Activated CD4-positive, alpha-beta T cell treated with anti-CD3 and anti-CD28 coated beads, Interleukin-2, amount 50 U/mL, for 1 hour (primary cell): ENCODE data around the gene CLTC.

ENCODE experiments used
- DNase-seq: peaks from one replicate; pipeline ENCODE4 v3.0.0-alpha.2; 2020

Gene CLTC

DNA sequence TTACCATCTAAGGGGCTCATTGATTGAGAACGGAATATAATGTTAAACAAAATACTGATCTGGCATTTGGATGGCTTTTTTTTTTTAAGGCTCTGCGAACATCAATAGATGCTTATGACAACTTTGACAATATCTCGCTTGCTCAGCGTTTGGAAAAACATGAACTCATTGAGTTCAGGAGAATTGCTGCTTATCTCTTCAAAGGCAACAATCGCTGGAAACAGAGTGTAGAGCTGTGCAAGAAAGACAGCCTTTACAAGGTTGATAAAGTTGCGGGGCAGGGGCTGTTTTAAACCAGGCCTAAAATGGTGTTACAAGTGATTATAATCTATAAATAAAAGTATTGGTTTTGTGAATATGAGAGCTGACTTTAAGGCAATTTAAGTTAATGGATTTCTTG, 65.3 kb downstream of the CLTC start:
- DNase-seq, result no peak

DNA sequence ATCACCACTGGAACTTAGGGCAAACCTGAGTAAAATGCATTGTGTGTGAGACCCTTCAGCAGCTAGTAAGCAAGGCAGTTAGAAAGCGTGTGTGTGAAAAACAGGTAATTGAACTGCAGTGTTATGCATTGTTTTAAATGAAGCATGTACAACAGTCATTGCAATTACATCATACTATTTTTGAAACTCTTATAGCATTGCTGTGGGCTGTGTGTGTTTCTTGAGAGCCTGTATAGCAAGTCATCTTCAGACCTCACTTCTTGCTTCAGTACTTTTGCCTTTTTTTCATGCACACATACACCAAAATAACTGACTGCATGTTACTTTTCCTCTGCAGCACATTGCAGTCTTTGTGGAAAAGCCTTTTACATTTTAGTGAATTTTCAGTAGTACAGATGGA, 68.3 kb downstream of the CLTC start:
- no peak for DNase-seq

DNA sequence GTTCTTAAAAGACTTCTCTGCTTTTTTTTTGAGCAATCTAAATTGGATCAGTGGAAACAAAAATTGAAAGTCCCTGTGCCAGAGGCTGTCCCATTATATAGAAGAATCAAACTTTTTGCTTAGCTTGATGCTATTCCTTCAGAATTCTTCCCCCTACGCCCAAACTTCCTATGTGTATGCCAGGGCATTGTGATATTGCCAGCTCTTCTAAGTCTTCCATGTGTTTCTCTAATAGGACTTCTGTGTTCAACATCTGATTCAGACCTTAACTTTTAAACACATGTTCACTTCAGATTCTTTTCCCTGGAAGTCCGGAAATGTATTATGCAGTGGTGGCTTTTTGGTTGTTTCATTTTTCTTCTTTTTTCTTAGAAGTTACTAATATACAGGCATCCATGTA, 68.8 kb downstream of the CLTC start:
- DNase-seq, result no peak

DNA sequence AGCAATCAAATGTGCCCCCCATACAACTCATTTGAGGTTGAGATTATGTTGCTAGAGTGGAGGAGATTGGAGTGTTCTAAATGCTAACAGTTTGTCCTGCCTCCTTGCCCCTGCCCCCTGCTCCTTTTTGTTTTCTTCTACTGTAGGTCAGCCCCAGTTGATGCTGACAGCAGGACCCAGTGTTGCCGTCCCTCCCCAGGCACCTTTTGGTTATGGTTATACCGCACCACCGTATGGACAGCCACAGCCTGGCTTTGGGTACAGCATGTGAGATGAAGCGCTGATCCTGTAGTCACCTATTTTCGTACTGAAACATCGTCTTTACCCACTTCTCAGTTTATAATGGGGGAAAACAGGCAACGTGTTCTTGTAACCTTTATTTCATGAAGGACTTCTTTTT, 73.9 kb downstream of the CLTC start:
- DNase-seq, result no peak

DNA sequence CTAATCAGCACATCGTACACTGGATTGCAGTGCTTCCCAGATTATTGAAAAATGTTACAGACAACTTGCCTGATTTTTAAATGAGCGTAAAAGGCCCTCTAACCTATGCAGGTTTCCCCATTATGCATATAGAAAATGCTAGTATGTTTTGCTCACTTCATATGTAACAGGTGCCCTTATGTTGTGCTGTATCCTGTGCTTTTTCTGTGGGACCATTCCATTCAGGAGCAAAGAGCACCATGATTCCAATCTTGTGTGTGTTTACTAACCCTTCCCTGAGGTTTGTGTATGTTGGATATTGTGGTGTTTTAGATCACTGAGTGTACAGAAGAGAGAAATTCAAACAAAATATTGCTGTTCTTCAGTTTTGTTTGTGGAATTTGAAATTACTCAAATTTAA, 74.6 kb downstream of the CLTC start:
- DNase-seq, result no peak

DNA sequence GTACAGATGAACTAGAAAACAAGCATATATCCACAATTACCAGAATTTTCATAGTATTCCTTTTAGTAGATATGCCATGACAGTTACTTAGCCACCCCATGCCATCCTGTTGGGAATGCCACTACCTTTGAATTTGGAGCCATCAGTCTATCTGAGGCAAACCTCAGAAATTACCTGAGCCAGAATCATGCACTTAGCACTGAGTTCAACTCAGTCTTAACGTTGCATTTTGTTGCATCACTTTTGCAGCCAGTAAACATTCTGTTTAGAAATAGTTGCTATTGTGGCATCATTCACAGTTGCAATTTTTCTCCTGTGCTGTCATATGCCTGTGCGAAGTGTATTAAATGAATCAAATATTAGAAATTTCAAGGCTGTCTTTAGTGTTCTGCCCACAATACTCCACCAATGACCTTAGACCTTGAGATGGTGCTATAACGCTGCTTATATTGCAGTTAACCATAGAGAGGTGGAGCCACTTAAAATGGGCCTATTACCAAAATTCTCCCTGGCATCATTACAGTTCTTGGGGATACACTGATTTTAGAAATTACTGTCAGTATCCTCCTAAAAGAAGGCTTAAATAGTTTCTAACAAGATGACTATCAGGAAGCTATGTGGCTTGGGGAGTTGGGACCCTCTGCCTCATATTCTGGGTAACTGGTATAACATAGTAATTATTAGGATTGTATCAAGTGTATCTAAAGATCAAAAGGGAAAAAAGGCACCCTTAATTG, 76.4 kb downstream of the CLTC start:
- DNase-seq, result no peak

DNA sequence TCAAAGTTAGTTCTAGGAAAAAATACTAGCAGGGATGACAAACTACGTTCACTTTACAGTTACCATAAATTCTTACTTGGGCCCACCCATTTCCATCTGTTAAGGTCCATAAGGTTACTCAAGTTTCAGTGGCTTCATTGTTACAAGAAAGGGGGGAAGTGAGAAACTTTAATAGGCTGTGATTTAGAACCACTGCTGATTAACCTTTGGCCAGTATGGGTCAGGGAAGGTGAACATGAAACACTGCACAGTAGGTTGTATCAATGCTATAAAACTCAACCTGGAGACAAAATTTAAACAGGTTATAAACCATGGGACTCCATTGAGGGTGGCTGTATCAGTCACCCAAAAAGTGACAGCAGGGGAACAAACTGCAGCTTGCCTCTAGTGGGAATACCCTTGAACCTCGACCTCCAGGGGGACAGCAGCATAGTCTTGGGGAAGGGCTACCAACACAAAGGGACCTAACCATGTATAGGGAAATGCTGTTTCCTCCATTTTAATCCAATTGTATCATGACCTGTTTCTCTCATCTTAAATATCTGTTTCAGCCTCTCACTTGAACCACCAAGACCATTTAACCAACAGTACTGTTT, 77.1 kb downstream of the CLTC start:
- DNase-seq, result no peak

DNA sequence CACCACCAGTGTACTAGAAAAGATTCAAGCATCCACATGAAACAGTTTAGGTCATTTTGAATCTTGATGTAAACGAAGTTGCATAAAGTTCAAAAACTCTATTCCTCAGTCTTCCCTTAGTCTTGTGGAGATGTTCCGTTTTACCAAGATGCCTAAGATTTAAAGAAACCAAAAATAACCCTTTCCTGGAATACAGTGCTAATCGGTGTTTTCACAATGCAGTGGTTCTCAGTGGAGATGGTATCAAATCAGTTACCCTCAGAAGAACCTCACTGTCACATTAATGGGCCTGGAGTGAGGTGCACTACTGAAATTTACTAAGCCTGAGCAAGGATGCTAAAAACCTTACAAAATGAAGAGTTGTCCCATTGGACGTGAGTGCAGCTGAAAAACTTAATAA, 78.4 kb downstream of the CLTC start:
- no peak for DNase-seq

DNA sequence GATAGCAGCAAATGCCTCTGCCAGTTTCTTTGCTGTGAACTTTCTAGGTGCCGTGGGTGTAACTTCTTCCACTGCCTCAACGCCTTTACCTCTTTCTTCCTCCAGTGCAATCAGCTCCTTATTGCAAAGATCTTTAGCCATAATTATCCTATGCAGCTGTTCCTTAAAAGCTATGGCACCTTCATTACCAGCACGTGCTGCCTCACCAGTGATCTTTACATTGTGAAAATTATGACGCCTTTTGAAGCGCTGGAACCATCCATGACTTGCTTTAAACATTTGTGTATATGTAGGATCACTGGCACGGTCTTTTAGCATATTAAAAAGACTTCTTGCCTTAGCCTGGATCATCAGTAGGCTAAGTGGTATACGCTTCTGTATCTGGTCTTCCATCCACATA, 79.5 kb downstream of the CLTC start:
- no peak for DNase-seq

DNA sequence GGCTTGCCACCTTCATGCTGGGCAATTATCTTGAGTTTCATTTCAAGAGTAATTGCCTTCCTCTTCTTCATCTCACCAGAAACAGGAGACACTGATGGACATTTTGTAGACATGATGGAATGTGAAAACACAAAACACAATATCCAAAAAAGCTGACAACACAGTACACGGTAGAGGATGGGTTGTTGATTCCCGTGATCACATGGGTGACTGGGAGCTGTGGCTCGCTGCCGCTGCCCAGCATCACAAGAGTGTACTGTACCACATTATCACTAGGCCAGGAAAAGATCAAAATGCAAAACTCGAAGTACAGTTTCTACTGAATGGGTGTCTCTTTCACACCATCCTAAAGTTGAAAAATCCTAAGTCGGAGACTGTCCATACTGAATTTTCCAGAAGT, 80.1 kb downstream of the CLTC start:
- DNase-seq, result no peak

DNA sequence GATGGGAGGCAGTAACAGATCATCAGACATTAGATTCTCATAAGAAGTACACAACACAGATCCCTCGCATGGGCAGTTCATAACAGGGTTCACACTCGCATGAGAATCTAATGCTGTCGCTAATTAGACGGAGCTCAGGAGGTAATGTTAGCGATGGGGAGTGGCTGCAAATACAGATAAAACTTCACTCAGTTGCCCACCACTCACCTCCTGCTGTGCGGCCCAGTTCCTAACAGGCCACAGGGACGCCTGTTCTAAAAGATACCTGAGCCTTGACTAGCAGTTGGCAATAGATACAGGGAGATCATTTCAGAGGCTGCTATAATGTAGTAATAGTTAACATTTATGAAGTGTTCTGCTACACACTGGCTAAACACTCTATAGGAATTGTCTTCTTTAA, 82.6 kb downstream of the CLTC start:
- DNase-seq, result no peak

DNA sequence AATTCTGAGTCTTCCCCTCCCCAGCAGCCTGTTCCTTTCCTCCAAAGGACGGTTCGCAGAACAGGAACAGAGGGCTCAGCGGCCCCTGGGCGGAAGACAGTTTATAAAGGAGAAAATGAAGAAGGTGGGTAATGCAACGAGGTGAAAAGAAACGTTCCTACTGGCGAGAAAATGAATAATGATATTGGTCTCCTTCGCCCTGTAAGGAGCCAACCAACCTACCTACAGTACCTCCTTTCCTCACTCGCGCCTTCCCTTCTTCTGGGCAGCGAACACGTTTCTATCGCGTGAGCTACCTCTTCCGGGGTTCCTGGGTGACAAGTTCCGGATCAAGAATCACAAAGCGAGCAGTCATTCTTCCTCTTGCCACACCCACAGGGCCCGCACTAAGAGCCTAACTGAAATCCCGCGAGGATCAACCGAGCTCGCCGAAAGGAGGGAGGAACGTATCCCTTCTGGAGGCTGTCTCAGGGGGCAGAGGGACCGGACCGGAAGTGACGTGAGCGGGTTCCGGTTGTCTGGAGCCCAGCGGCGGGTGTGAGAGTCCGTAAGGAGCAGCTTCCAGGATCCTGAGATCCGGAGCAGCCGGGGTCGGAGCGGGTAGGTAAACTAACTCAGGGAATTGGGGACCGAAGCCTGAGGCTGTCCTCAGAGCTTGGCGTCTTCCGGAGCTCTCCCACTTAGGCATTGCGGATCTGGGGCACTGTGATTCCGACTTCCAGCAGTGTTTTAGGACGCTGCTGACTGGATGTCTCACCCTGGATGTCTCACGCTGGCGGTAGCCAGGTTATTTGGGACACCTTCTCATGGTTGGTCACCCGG, 87.7 kb downstream of the CLTC start, which contains the start of the genes PTRH2 and VMP1:
PTRH2 (minus strand) TSS at position 282 of the 822 bp plus-strand sequence. CDS start 9,452 bp downstream, outside the sequence.
VMP1 (plus strand) TSS at position 506 of the 822 bp plus-strand sequence. CDS start 23,793 bp downstream, outside the sequence.
- peak; percentile 83 for DNase-seq

DNA sequence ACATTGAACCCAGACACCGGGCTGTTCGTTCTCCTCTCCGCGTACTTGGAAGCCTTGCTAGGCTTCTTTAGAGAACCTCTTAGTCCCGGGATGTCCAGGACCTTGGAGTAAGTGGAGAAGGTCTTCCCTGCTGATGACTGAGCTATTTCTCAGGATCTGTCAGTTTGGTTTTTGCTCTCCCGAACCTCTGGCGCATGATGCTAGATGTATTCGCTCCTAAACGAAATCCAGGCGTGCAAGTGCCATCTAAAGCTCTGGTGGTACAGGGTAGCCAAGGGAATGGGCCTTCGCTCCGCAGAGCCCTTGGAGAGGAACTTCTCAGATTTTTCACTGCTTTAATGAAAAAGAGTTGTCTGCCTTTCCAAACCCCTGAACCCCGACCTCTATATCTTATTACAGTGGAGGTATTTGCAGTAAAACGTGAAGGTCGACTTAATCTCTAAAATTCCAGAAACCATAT, 88.3 kb downstream of the CLTC start:
- DNase-seq, result no peak

DNA sequence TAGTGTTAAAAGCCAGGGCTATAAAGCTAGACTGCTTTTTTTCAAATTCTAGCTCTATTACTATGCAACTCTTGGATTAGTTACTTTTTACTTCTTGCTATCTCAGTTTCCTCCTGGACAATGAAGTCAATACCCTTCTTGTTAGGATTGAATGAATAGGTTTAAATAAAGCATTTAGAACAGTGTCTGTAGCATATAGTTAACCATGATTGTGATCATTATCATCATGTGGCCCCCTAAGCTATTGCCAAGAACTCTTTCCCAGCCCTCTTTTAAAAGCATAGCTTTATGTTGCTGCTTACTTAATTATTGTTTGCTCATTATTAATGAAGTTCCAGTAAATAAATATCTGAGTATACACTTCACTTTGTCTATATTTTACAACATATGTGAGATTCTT, 92.2 kb downstream of the CLTC start:
- DNase-seq, result no peak

DNA sequence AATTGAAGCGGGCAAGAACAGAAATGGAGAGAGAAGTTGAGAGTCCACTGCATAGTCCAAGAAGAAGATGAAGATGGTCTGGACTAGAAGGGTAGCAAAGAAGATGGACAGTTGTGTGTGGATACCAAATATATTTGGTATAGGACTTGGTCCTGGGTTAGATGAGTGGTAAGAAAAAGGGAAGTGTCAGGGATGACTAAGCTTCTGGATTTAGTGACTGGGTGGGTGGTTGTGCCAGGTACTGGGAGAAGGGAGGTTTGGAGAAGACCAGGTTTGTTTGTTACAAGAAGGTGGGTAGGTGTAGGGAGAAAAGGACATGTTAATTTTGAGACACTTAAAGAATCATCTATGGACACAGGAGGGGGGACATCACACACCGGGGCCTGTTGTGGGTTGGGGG, 93.2 kb downstream of the CLTC start:
- no peak for DNase-seq

DNA sequence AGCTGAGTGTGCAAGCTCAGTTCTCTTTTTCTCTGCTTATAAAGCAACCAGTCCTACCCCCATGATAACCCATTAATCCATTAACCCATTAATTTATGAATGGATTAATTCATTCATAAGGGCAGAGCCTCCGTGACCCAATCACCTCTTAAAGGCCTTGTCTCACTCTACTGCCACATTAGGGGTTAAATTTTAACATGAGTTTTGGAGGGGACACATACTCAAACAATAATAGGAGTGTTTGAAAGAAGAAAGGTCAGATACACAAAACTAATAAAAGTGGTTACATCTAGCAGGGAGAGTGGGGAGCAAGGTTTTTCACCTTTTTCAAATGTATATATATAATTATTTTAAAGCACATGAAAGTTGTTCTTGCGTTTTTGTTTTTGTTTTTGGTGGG, 94.6 kb downstream of the CLTC start:
- DNase-seq, result no peak

DNA sequence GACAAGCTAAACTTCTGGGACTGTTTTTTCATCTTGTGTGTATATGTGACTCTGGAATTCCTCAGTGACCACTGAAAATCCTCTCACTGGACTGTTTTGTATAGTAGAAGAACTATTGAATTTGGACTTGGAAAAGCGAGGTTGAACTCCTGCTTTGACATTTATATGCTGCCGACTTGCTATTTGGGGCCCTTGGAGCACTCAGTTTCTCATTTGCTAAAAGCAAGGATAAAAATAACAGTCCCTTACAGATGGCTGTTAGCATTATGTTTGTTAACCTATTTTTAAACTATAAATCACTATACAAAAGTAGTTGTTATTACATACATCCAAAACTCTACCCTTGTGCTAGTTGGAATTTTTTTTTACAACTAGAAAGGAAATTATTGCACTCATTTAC, 96.7 kb downstream of the CLTC start:
- no peak for DNase-seq

DNA sequence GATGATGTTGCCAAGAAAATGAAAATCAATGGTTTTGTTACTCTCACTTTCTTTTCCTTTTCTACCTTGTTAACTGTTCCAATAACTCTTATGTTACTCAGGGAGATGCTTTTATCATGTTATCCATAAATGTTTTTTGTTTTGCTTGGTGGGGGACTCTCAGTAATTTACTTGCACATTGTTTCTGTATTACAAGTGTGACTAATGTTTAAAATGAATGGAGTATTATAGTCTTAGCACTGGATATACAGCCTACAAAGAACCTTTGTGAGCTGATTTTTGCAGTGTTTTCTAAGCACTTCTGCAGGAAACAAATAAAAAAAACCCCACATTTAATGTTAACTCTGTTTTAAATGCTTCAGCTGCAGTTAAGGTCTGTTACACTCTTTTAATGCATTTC, 99.8 kb downstream of the CLTC start:
- DNase-seq, result no peak

DNA sequence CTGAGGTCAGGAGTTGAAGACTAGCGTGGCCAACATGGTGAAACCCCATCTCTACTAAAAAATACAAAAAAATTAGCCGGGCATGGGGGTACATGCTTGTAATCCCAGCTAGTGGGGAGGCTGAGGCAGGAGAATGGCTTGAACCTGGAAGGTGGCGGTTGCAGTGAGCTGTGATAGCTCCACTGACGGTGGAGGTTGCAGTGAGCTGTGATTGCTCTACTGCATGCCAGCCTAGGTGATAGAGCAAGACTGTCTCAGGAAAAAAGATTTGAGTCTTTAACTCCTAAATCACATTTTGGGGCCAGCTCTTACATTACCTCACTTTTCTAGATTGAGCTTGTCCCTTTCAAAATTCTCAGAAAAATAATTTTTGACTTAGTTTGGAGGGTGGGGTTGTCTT, 102.9 kb downstream of the CLTC start:
- DNase-seq, result no peak

DNA sequence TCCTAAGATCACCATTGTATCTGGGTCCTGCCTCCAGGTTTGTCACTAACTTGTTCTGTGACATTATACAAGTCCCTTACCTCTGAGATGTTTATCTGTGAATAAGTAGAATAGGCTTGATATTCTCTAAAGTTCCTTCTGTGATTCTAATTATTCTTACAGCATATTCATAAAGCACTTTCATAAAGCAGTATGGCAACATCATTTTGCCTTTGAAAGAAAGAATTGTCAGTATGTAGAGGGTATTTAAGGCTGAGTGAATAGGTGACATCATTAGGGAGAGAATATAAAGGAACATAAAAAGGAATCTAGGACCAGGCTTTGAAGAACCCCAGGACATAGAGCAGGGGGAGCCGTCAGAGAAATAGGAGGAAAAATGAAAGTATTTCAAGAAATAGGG, 103.3 kb downstream of the CLTC start:
- no peak for DNase-seq

DNA sequence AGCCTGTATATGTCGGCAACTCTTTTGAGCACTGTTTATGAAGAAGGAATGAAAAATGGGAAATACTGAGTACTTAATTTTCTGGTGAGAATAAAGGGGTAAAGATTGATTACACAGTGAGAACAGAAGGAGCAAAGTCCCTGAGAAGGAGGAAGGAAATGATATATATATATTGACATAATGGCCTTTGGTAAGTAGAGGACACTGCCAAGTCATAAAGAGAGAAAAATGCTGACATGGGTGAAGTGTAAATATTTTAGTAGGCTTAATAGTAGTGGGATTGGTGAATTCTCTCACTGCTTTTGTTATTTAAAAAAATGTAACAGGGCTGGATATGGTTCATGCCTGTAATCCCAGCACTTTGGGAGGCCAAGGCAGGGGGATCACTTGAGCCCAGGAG, 103.9 kb downstream of the CLTC start:
- DNase-seq, result no peak

DNA sequence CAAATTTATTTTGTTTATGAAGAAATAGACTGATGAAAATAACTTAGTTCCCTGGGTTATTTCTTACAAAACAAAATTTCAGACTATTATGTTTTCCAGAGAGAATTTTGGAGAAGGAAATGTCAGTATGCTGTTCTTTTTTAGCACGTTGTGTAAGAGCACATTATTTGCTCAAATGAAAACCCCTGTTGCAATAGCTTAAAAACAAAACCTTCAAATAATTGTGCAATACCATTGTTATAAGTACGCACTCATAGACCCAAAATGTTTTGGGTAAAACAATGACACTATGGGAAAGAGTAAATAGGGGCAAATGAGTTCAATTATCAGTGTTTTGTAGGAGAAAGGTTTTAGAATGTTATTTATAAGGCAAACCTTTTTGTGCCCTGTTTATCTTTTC, 106.0 kb downstream of the CLTC start:
- DNase-seq, result no peak

DNA sequence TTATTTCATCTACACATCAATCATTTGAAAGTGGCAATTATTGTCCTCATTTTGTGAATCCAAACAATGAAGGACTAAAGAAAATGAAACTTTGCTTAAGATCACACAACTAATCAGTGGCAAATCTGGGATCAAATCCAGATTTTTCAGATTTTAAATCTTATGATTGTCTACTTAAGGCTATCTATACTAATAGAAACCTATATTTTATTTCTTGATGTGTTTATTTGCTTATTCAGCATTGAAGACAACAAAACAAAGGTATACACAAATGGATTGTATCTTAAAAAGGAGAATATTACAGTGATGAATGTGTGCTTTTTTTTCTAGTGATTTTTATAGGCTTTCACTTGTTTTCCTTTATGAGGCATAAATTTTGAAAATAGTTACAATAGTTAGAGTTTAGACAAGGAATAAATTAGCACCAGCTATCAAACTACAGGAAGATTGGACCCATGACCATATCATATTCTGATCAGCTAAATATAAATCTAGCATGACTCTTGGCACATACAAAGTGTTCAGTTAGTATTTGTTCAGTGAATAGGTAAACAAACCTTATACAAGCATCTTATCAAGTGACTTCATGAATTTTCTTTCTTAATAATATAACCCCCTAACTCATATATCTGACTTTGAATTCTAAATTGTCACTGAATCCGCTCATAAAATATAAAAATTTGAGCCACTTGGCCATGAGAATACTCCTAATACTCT, 108.3 kb downstream of the CLTC start:
- no peak for DNase-seq
